Activated naive CD4-positive, alpha-beta T cell (primary cell): ENCODE data around the gene HNRNPAB.
"Not testable (repeated sequence)": the region's sequence is repeated elsewhere in the genome, so short reads cannot be mapped to it uniquely, and the experiment has no call there.

Experiments
- DNase-seq, 4 experiments: peaks; one replicate each; lab custom pipeline; 2025; lab: John Stamatoyannopoulos, UW

HNRNPAB gene

DNA sequence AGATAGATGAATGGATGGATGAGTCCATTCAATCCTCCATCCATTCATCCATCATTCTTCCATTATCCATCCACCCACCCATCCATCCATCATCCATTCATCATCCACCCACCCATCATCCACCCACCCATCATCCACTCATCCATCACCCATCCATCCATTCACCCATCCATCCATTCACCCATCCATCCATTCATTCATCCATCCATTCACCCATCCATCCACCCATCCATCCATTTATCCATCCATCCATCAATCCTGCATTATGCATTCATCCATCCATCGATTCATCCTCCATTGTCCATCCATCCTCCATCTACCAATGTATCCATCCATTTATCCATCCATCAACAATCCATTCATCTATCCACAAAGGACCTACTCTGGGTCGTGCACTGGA is 41.1 kb downstream of the HNRNPAB start:
- no peak for DNase-seq

- no peak for DNase-seq
Measured at GRCh38 chr5:178246624-178247279, 42.4 kb downstream of the HNRNPAB start.

DNA sequence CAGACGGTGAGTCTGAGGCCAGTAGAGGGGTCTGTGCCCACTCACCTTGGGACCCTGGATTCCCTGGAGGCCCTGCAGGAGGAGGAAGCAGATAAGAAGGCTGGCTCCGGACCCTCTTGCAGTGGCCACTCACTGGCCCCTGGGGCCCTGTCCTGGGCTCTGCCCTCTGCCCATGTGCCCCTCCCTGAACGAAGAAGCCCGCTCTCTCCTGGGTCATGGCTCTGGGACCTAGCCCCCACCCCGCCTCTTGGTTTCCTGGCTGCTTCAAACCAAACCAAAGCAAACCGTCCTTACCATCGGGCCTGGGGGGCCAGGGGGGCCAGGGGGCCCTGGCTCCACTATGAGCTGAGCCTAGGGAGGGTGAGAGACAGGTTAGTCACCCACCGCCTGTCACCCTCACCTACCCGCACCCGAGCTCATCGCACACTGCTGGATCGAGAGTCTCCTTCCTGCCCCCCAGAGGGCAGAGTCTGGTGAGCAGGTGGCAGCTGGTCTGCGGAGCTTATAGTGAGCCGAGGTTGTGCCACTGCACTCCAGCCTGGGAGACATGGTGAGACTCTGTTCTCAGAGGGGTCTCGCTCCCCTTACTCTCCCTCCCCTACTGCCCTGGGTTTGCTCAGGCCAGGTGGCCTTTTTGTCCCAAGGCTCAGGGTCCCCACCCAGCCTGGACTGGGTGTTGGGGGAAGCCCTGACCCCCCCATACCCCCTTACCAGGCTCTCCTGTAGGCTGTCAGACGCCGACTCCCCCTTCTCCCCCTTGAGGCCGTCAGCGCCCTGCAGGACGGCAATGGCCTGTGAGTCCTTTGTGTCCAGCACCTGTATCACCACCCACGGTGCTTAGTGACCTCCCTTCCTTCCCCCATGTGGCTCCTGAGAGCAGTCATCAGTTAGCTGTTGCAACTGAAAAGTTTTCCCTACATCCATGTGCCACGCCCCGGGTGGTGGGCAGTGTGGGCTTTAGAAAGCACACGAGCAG is 43.4 kb downstream of the HNRNPAB start:
- no peak for DNase-seq

DNA sequence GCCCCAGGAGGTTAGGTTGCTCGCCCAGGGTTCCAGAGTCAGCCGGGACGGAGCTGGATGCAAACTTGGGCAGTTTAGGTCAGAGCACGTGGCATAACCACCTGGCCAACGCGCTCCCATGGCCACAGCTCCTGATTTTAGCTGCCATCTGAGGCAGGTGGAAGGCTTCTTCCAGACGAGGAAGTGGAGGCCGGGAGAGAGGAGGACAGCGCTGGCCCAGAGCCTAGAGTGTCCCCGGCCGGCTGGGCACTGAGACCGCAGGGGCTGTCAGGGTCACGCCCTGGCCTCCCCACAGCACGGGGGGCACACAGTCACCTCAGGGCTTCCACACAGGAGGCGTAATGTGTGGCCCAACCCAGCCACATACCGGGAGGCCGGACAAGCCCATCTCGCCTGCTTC is 44.4 kb downstream of the HNRNPAB start:
- DNase-seq: no peak

DNA sequence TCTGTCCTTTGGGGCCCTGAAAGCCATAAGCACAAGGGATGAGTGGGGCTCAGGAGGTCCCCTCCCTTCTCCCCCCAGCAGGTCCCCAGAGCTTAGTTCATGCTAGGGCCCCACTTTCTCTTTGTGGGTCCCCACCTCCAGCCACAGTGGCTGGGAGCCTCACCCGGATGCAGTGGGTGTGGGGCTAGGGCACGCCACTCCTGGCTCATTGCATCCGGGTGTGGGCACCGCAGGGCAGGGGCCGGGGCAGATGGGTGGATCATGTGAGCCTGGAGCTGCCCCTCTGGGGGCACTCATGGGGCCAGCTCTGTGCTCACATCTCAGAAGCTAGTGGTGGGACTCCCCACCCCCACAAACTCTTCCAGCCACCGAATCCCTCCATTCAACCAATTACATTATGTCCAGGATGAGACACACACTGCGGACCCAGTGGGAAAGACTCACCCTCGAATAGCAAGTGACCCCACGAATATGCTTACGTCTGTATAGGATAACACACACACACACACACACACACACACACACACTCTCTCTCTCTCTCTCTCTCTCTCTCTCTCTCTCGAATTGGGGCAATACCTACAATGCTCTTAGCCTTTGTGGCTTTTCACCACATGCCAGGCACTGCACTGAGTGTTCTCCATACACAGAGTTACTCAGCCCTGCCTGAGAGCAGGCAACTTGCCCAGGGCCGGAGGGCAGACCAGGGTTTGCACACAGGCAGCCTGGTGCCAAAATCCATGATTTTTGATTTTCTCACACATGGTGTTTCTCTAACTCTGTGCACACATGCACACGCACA is 45.1 kb downstream of the HNRNPAB start:
- no peak for DNase-seq

DNA sequence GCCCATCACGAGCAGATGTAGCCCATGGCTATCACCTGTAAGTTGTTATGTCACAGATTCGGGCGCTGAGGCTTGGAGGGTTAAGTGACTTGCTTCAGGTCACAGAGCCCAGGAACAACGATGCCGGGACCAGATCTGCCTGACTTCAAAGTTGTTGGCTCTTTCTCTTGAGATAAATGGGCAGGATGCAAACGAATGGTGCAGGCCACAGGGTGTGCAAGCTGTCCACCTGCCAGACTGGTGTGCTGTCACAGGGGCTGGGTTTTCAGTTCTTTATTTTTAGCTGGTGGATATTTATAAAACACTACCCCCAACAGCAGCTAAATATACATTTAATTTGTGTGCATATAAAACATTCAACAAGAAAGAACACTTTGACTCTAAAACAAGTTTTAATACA is 45.9 kb downstream of the HNRNPAB start:
- DNase-seq: no peak

- no peak for DNase-seq
Measured at GRCh38 chr5:178252258-178252657, 47.9 kb downstream of the HNRNPAB start.

GRCh38 chr5:178253632-178254031 is 49.3 kb downstream of the HNRNPAB start:
- not testable (repeated sequence) for DNase-seq

DNA sequence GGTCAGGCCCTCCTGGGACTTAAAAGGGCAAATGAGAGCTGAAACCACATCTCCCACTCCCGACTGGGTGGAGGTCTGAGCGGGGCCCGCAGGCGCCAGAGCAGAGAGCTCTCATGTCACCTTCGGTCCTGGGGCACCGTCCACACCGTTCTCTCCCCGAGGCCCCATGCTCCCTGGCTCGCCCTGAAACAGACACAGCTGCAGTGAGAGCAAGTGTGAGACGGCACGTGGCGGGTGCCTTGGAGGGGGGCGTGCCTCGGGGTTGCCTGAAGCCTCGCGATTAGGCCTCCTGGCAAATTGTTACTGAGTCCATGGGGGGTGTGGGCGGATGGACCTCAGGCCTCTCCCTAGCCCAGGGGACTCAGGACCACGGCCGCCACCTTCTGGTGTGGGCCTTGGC is 52.4 kb downstream of the HNRNPAB start:
- DNase-seq: no peak

- no peak for DNase-seq
Measured at GRCh38 chr5:178257650-178258049, 53.3 kb downstream of the HNRNPAB start.

GRCh38 chr5:178259623-178260536 is 55.5 kb downstream of the HNRNPAB start:
- no peak for DNase-seq
